GM13977 (cell line): ENCODE results near the gene KSR1.
A peak's percentile ranks its signal among the peaks of the same experiment; 100 is the strongest.

Experiments used
- DNase-seq: peaks from one replicate; pipeline ENCODE4 v3.0.0; 2012; ENCODE audit warnings: low spot score
- CTCF ChIP-seq: IDR thresholded peaks from 2 replicates; pipeline ENCODE4 v1.5.1; 2012; ENCODE audit warnings: mild to moderate bottlenecking, control low read depth; ENCODE audit not compliant: insufficient read depth; ENCODE audit errors: extremely low read depth, missing control alignments
- in situ Hi-C: fragments of 300-500 bp; cut with MboI; formaldehyde crosslinking; loops from one replicate; pipeline ENCODE4 v1.12.0; 2022; ENCODE audit warnings: low sequenced_read_pairs, low pct_unique_long_range_greater_than_20kb, mixed read lengths, inconsistent platforms; ENCODE audit not compliant: unreplicated experiment

Gene KSR1

GRCh38 chr17:27523712-27524111 lies 67.5 kb downstream of the KSR1 start:
- no peak for DNase-seq
- in situ Hi-C loops: no loop called here
- no peak for TF ChIP-seq CTCF

- DNase-seq: no peak
- in situ Hi-C loops: no loop called here
- TF ChIP-seq CTCF: no peak
Measured at GRCh38 chr17:27524594-27524993, 68.3 kb downstream of the KSR1 start.

GRCh38 chr17:27525316-27525715 lies 69.1 kb downstream of the KSR1 start:
- DNase-seq: no peak
- in situ Hi-C loops: no loop called here
- TF ChIP-seq CTCF: no peak

GRCh38 chr17:27525836-27526603 lies 69.8 kb downstream of the KSR1 start:
- in situ Hi-C loops: no loop called here
- DNase-seq: no peak
- TF ChIP-seq CTCF: no peak

- TF ChIP-seq CTCF: no peak
- in situ Hi-C loops: no loop called here
- no peak for DNase-seq
Measured at GRCh38 chr17:27526604-27527002, 70.4 kb downstream of the KSR1 start.

GRCh38 chr17:27529230-27529796 lies 73.1 kb downstream of the KSR1 start:
- DNase-seq: no peak
- TF ChIP-seq CTCF: peak; percentile 31
- in situ Hi-C loops: no loop called here
